B cell (primary cell): ENCODE data around the gene STXBP4. TPM values are rescaled to one million over a fixed set of nuclear protein-coding genes. Genes with fewer than 3 reads are reported as not detected.

ENCODE experiments used
- ATAC-seq: fragments of 200-7000 bp; cut with Tn5 transposase; one replicate; pipeline ENCODE4 v1.10.0; 2021; ENCODE audit warnings: low read depth, mild to moderate bottlenecking, moderate number of reproducible peaks, moderate library complexity
- CTCF ChIA-PET: fragments of 350-600 bp; sonication (Branson Sonifier 250); formaldehyde crosslinking; loops from one replicate; lab custom pipeline; 2021; ENCODE audit warnings: antibody characterized with exemption, inconsistent platforms; lab: Charles Lee
- POLR2A ChIA-PET: fragments of 350-600 bp; sonication (Branson Sonifier 250); formaldehyde crosslinking; loops from one replicate; lab custom pipeline; 2021; ENCODE audit warnings: antibody characterized with exemption; lab: Charles Lee
- DNase-seq: peaks from one replicate; pipeline ENCODE4 v3.0.0; 2013
- H2AFZ ChIP-seq: 2 replicates; pipeline ENCODE4 v1.6.1; 2012; ENCODE audit warnings: mild to moderate bottlenecking, low read depth, low read length; ENCODE audit not compliant: insufficient read depth, poor library complexity, severe bottlenecking
- H3K27ac ChIP-seq, 2 donors: 1 replicate in 1 of 2; 2 replicates in 1 of 2; pipeline ENCODE4 v1.5.1; 2012 to 2013; ENCODE audit warnings: low read length in 2 of 2, mild to moderate bottlenecking in 2 of 2, moderate library complexity in 1 of 2
- H3K27me3 ChIP-seq, 4 experiments: fragments of 200-600 bp in 1 of 4; sonication (generic) in 1 of 4; replicated peaks in 1 of 4; 1 replicate in 2 of 4; 2 replicates in 2 of 4; pipeline versions ENCODE4 v1.6.1 to v1.7.0; 2013 to 2016; ENCODE audit warnings: low read length in 3 of 4, mild to moderate bottlenecking in 2 of 4, mixed read lengths in 1 of 4, moderate library complexity in 1 of 4; ENCODE audit not compliant: insufficient read depth in 4 of 4, control insufficient read depth in 3 of 4; ENCODE audit errors: control extremely low read depth in 1 of 4
- H3K36me3 ChIP-seq, 2 experiments: replicated peaks in 1 of 2; 1 replicate in 1 of 2; 2 replicates in 1 of 2; pipeline versions ENCODE4 v1.6.1 to v1.7.1; 2013; ENCODE audit warnings: low read length in 1 of 2; ENCODE audit not compliant: insufficient read depth in 2 of 2, control insufficient read depth in 1 of 2; ENCODE audit errors: control extremely low read depth in 1 of 2, extremely low read depth in 1 of 2
- H3K4me1 ChIP-seq, 2 donors: fragments of 200-600 bp in 1 of 2; sonication (generic) in 1 of 2; 1 replicate in 1 of 2; 2 replicates in 1 of 2; pipeline versions ENCODE4 v1.5.1 to v1.6.1; 2013 to 2017; ENCODE audit warnings: low read length in 2 of 2; ENCODE audit not compliant: control insufficient read depth in 2 of 2, insufficient read depth in 2 of 2
- H3K4me2 ChIP-seq: replicated peaks from 2 replicates; pipeline ENCODE3; 2012; ENCODE audit warnings: mild to moderate bottlenecking, low read depth, low read length; ENCODE audit not compliant: poor library complexity, severe bottlenecking
- H3K4me3 ChIP-seq, 5 experiments: fragments of 200-600 bp in 1 of 5; sonication (generic) in 1 of 5; 1 replicate in 3 of 5; 2 replicates in 2 of 5; pipeline versions ENCODE4 v1.5.1 to v1.7.0; 2011 to 2016; ENCODE audit warnings: low read length in 4 of 5, mild to moderate bottlenecking in 4 of 5, low read depth in 2 of 5, control low read depth in 1 of 5, moderate library complexity in 1 of 5; ENCODE audit not compliant: insufficient read depth in 1 of 5; ENCODE audit errors: control extremely low read depth in 1 of 5, extremely low read depth in 1 of 5
- H3K79me2 ChIP-seq: fragments of 200-600 bp; sonication (generic); one replicate; pipeline ENCODE4 v1.6.0; 2016; ENCODE audit warnings: low read length; ENCODE audit not compliant: control insufficient read depth, insufficient read depth
- H3K9ac ChIP-seq: fragments of 200-600 bp; sonication (generic); 2 replicates; pipeline ENCODE4 v1.6.1; 2017; ENCODE audit warnings: mild to moderate bottlenecking, low read length, moderate library complexity
- H3K9me3 ChIP-seq, 3 donors: one replicate each; pipeline versions ENCODE4 v1.6.1 to v1.7.1; 2013; ENCODE audit warnings: low read length in 2 of 3; ENCODE audit not compliant: control insufficient read depth in 2 of 3, insufficient read depth in 1 of 3; ENCODE audit errors: control extremely low read depth in 1 of 3
- H4K20me1 ChIP-seq: 2 replicates; pipeline ENCODE4 v1.6.0; 2012; ENCODE audit warnings: mild to moderate bottlenecking, low read length; ENCODE audit not compliant: insufficient read depth, control insufficient read depth, poor library complexity, severe bottlenecking
- H3K27ac Mint-ChIP-seq: one replicate; pipeline ENCODE4 v1.8.0; 2021; ENCODE audit warnings: mixed read lengths
- H3K27me3 Mint-ChIP-seq: one replicate; pipeline ENCODE4 v1.8.0; 2021; ENCODE audit warnings: mixed read lengths
- H3K4me1 Mint-ChIP-seq: one replicate; pipeline ENCODE4 v1.8.0; 2021; ENCODE audit warnings: mixed read lengths
- H3K4me3 Mint-ChIP-seq: one replicate; pipeline ENCODE4 v1.8.0; 2021; ENCODE audit warnings: mixed read lengths
- H3K9me3 Mint-ChIP-seq: one replicate; pipeline ENCODE4 v1.8.0; 2022; ENCODE audit warnings: mixed read lengths; ENCODE audit not compliant: insufficient read depth
- CTCF ChIP-seq: fragments of 200-600 bp; IDR thresholded peaks from one replicate; pipeline ENCODE4 v1.8.0; 2022; ENCODE audit warnings: antibody characterized with exemption, mild to moderate bottlenecking
- EZH2 ChIP-seq: IDR thresholded peaks from 2 replicates; pipeline ENCODE4 v1.6.1; 2012; ENCODE audit warnings: borderline replicate concordance, low read depth, mild to moderate bottlenecking, moderate library complexity, low read length; ENCODE audit not compliant: insufficient read depth, poor library complexity, severe bottlenecking
- WGBS: methylation state at CpG from one replicate; pipeline ENCODE4 v1.1.5; 2013; ENCODE audit warnings: missing lambda C conversion rate; ENCODE audit not compliant: insufficient coverage; 5-methylcytosine and 5-hydroxymethylcytosine counted together
- intact Hi-C: fragments of 100-400 bp; cut with micrococcal nuclease; formaldehyde crosslinking; loops from one replicate; pipeline ENCODE4 v1.10.0; 2022
- polyA plus RNA-seq: library from polyadenylated mRNA; depleted of rRNA; stranded (reverse); fragments of >200 nt; gene quantifications from 2 replicates; pipeline ENCODE4 v1.2.3, GENCODE V29; 2012
- total RNA-seq, 2 donors: library from RNA; stranded (reverse); fragments of 120-200 nt in 1 of 2; gene quantifications; 1 replicate in 1 of 2; 2 replicates in 1 of 2; pipeline versions ENCODE4 v1.2.3 to v1.2.4, GENCODE V29; 2013 to 2022

Gene STXBP4
- total and polyA plus RNA-seq, 2 donors (not counting 1 experiment from before 2014, with no cell fraction given): 1.2 to 11.4 TPM

- no peak overlapping the region for H3K4me3 ChIP-seq
- H3K27me3 ChIP-seq: no peaks in the 10 kb centered on the region
- no peaks in the 10 kb centered on the region for H3K79me2 ChIP-seq
- H3K27ac ChIP-seq: no peak overlapping the region
- Mint-ChIP-seq H3K4me3 (no peak overlapping the region), H3K9me3 (no peaks in the 10 kb centered on the region), H3K27ac (no peak overlapping the region), H3K4me1 (no peaks in the 10 kb centered on the region), H3K27me3 (no peaks in the 10 kb centered on the region)
- H3K36me3 ChIP-seq: no peaks in the 10 kb centered on the region
- WGBS: 100% methylated on average over 1 of the region's 3 CpGs
- TF ChIP-seq EZH2: no peak
- no peak for TF ChIP-seq CTCF
- no peak overlapping the region for H2AFZ ChIP-seq
- no peak overlapping the region for H3K9ac ChIP-seq
- no peaks in the 10 kb centered on the region for H4K20me1 ChIP-seq
- ChIA-PET POLR2A (no interaction called here), CTCF (no interaction called here)
- no peaks in the 10 kb centered on the region for H3K4me1 ChIP-seq
- no peaks in the 10 kb centered on the region for H3K9me3 ChIP-seq
- H3K4me2 ChIP-seq: no peak overlapping the region
- ATAC-seq (no peak), DNase-seq (no peak)
- intact Hi-C loops: no loop called here
Observed at GRCh38 chr17:55057184-55057583, 88.6 kb downstream of the STXBP4 start.

GRCh38 chr17:55059724-55060123 is 91.2 kb downstream of the STXBP4 start:
- no peak overlapping the region for H2AFZ ChIP-seq
- Mint-ChIP-seq H3K27me3 (no peaks in the 10 kb centered on the region), H3K27ac (no peak overlapping the region), H3K9me3 (no peaks in the 10 kb centered on the region), H3K4me3 (no peak overlapping the region), H3K4me1 (no peaks in the 10 kb centered on the region)
- ATAC-seq (no peak), DNase-seq (no peak)
- CTCF ChIA-PET: no interaction called here
- H3K4me2 ChIP-seq: no peak overlapping the region
- no peak overlapping the region for H3K27ac ChIP-seq
- no peaks in the 10 kb centered on the region for H3K9me3 ChIP-seq
- H3K79me2 ChIP-seq: no peaks in the 10 kb centered on the region
- H3K4me3 ChIP-seq: no peak overlapping the region
- H3K27me3 ChIP-seq: no peaks in the 10 kb centered on the region
- POLR2A ChIA-PET: no interaction called here
- H4K20me1 ChIP-seq: no peaks in the 10 kb centered on the region
- no peak overlapping the region for H3K9ac ChIP-seq
- no peaks in the 10 kb centered on the region for H3K4me1 ChIP-seq
- no peak for TF ChIP-seq CTCF
- TF ChIP-seq EZH2: no peak
- intact Hi-C loops: no loop called here
- no peaks in the 10 kb centered on the region for H3K36me3 ChIP-seq
